Activated CD4-positive, alpha-beta T cell treated with anti-CD3 and anti-CD28 coated beads for 4 hours (primary cell): ENCODE data around the gene BBS12.
"Not testable (repeated sequence)": the region's sequence is repeated elsewhere in the genome, so short reads cannot be mapped to it uniquely, and the experiment has no call there.

Experiments
- DNase-seq, 2 donors: peaks; one replicate each; pipeline ENCODE4 v3.0.0-alpha.2; 2020

BBS12 gene

DNA sequence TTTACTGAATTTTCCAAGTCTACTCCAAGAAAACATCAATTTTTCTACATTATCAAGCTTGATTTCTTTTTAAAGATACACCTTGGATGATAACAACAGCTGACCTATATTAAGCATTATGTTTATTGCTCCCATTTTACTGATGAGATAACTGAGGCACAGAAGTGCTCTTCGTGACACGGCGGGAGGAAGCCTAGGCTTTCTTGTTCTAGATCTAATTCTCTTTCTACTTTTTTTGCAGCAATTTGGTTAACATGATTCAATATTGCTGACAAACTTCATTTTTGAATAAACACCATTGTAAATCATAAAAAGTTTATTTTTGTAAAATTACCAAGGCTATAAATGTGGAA is 33.8 kb downstream of the BBS12 start:
- DNase-seq, result no peak

DNA sequence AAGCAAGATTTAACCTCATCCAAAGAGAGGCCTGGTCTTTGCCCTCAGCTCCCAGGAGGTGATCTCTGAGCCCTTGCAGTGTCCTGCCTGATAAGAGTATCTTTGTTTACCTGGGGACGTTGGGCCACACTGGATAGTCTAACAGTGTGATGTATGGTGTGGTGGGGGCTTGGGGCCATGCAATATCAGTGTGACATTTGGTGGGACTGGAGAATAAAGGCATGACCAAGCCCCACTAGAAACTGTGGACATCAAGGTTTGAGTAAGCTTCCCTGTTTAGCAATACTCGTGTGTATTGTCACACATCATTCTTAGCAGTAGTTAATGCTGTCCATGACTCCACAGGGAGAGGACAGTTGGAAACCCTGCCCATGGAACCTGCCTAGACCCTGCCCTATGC is 34.4 kb downstream of the BBS12 start:
- DNase-seq, result no peak

DNA sequence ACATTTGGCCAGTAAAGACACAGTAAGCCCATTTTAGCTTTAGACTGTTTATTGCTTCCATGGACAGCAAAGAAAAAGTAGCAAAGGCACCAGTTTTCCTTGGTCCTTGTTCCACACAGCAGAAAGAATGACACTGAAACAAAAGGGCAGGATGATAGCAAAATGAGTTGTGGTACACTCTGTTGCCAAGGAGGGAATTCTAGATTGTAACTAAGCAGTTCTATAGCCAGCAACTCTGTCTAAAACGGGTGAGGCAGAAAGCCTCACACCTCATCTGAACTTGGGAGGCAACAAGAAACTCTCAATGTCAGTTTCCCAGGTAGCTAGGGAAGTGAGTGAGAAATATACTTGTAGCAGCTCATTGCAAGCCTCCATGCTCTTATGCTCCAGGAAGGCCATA is 39.2 kb downstream of the BBS12 start:
- DNase-seq, result no peak

DNA sequence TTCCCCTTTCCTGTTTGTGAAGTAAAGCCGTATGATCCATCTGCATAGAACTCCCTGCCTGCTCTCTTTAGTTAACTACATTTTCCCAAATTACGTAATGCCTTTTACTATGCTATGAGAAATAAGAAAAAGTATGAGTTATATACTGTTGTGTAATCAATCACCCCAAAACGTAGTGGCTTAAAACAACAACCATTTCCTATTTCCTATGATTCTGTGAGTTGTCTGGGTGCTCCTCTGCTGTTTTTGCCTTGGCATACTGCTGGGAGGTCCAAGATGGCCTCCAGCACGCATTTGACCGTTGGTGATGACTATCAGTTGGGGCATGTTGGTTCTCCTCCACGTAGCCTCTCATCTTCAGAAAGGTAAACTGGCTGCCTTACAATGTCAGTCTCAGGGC is 39.8 kb downstream of the BBS12 start:
- DNase-seq, result no peak

DNA sequence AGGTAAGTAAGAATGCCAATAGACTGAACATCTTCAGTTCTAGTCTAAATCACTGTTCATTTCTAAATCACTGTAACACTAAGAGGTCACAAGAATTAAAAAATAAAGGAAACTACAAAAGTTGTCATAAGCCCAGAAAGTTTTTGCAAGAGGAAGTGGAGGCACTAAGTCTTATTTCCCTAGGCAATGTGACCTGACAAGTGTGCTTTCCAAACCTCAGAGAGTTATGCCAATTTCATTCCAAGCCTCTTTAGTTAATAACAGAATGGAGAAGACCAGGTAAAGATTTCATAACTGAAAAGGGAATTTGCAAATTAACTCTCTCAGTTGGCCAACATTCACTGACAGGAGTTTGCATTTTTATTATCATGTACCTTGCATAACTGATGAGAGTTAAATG is 40.5 kb downstream of the BBS12 start:
- DNase-seq, result no peak

DNA sequence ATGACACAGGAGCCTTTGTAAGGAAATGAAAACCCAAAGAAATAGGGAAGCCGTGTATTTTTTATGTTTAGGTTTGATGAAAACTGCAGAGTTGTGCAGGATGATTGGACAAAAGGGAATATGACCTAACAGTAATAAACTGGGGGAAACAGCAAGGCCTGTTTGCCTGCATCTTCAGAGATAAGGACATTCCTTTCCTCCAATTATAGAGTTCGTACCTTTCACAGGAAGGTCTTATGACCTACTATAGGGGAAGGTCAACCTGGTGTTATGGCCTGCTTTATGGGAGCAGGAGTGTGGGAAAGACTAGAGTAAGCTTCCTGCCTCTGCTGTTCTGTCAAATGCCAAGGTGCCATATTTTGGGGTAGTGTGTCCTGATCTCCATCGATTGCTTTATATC is 42.5 kb downstream of the BBS12 start:
- DNase-seq, result no peak

DNA sequence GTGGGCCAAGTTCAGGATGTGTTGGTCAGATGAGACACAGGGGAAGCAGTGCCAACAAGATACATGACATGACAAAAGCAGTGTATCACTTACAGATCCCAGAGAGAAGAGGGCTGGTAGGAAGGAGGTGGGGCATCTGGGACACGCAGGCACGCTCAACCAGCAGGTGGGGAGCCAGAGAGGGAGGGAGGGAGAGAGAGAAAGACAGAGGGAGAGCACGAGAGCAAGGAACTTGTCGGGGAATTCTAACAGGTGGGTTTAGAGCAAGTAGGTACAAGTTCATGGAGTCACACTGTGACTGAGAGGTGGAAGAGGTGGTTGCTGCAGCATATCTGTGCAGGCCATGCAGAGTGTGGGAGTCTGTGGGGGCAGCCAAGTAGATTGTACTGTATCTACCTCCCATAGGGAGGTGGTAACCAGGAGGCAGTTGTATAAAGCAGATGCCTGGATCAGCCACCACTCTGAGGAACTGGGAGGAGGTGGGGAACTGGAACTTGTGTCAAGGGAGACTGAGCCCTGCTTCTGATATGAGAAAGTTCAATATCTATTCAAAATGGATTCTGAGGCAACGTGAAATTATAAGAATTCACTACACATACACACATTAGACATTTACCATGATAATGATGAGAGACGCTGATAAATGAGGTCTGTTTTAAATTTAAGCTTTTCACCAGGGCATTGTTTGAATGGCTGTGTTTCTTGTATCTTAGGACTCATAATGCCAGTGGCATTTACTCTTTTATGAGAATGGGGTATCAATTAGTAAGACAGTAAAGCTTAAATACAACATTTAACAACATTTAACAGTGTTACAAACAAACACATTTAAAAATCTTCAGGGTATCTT is 43.7 kb downstream of the BBS12 start:
- no peak for DNase-seq

DNA sequence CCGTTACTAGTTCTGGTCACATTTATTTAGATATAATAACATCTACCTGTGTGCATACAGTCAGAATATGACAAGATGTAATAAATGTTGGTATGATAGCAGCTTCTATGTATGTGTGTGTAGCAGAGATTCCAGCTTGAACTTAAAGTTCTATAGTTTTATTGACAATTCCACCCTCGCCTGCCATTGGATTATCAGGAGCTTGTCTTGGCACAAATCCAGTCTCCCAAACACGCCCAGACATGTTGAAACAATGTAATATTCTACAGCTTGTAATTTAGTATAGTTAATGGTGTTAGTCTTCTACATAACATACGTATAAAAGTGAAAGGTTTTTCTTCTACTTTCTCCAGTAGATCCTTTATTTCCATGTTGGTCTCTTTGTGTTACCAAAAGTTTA is 44.4 kb downstream of the BBS12 start:
- DNase-seq, result no peak

DNA sequence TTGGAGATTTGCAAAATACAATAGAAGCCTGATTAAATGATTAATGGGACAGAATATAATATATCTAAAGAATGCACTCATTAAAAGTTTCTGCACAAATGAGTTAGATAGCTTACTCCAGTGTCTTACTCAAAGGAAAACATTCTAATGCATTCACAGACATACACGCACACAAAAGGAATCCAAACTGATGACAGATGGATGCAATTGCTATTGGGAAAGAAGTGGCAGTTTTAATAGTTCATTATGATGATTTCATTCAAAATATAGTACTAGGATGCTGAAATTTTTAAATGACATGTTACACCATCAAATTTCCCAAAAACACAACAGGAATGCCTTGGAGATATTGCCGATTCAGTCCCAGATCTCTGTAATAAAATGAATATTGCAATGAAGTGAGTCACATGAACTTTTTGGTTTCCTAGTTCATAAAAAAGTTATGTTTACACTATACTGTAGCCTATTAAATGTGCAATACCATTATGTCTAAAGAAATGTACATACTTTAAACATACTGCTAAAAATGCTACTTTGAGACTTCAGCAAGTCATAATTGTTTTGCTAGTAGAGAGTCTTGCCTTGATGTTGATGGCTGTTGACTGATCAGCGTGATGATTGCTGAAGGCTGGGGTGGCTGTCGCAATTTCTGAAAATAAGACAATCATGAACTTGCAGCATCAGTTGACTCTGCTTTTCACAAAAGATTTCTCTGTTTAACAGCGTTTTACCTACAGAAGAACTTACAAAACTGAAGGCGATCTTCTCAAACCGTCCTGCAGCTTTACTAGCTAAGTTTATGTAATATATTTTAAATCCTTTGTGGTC is 45.6 kb downstream of the BBS12 start:
- no peak for DNase-seq

DNA sequence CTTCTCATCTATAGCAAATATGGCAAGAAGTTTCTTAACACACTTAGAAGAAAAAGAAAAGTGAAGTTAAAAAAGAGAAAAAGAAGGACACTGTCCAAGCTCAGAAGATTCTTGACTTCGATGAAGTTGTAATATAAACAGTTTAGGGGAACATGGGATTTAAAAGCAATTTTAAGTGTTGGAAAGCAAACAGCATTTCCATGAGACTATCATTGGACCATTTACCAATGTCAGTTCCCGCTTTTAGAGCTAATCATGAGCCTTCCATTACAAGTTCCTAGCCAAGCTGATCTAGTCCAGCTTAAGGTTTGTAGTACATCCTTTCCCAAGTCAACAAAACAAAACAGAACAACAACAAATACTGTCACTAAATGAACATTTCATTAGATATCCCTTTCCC is 49.0 kb downstream of the BBS12 start:
- no peak for DNase-seq

DNA sequence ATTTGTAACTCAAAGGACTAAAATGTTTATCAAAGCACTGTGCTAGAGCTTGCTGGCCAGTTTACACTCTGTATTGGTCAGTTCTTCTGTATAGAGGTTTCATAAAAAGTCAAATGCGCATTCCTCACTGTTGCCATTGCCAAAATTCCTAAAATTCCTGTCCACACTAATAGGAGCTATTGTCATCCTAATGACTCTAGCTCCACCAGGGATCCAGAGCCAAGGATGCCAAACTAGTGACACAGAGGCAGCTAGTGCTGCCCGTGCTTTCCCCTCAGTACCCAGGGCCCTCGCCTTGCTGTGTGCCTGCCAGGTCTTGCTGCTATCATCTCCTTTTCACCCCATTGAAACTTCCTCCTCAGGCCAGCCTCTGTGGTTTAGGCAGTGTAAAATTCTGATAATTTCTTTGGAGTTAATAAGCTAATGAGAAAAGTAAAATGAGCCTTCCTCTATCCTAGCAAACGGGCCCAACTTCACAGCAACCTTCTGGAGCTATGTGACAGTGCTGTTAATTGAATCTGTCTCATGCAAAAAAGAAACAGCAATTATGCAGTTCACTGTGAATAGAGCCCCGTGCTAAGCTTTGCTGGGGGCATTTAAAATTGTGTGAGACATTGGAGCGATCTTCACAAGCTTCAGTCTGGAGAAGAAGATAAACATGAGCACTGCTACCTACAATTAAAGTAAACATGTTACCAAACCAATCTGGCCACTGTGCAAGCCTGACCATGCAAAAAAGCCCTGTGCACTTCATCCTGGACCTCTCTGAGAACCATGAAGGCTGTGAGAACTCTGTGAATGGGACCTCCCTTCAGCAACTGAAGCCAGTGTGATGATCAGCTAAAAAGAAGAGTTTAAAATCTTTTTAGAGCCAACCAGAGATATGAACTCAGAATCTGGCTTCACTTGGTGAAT is 51.1 kb downstream of the BBS12 start:
- DNase-seq, result no peak

DNA sequence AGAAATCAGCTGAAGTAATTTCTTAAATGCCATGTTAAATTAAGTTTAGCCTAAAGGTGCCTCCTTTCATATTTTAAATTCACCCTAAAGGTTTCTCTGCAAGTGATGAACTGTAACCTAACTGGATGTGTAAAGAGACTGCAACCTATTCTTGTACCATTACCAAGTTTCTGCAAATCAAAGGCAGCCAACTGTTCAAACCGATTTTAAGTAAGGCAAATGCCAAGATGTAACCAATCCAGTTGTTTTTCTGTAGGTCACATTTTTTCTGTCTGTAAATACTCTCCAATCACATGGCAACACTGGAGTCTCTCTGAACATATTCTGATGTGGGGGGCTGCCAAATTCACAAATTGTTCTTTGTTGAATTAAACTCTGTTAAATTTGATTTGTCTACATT is 51.8 kb downstream of the BBS12 start:
- no peak for DNase-seq

DNA sequence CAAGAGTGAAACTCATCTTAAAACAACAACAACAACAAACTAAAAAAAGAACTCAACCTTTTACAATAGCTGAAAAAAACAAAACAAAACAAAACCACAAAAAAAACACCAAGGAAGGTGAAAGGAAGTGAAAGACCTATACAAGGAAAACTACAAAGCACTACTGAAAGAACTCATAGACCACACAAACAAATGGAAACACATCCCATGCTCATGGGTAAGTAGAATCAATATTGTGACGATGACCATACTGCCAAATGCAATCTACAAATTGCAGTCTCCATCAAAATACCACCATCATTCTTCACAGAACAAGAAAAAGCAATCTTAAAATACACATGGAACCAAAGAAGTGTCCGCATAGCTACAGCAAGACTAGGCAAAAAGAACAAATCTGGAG is 52.6 kb downstream of the BBS12 start:
- no peak for DNase-seq

DNA sequence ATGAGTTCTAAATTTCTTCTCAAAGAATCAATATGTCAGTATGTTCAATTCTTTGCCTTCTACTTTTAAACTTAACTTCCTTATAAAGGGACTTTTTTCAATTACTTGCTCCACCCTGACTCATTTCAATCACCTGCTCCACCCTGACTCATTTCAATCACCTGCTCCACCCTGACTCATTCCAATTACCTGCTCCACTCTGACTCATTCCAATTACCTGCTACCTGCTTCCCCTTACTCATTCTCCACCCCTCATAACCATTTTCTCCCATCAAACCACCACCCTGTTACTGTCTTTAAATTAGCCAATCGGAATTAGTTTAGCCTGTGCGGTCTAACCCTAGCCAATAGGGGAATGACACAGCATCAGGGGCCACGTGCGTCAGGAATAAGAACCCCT is 53.8 kb downstream of the BBS12 start:
- DNase-seq, result not testable (repeated sequence)

DNA sequence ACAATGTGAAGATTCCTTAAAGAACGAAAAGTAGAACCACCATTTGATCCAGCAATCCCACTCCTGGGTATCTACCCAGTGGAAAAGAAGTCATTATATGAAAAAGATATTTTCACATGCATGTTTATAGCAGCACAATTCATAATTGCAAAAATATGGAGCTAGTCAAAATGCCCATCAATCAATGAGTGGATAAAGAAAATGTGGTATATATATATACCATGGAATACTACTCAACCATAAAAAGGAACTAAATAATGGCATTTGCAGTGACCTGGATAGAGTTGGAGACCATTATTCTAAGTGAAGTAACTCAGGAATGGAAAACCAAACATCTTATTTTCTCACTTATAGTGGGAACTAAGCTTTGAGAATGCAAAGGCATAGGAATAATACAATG is 54.4 kb downstream of the BBS12 start:
- not testable (repeated sequence) for DNase-seq

DNA sequence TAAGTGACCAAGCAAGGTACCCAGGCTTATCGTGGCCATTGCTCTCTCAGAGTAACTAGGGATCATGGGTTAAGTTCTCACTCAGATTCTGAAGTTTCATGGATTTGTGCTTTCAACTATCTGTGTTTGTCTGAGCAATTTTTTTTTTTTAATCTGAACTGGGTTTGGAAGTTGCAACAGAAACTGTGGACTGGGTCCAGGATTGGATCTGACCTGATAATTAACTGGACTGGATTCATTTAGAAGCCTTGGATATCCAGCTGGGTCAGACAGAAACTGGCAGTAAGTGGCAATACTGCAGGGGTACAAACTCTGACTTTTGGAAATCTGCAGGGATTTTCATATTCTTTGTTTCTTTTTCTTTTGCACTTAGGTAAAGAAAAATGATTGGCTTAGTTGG is 55.4 kb downstream of the BBS12 start:
- no peak for DNase-seq

DNA sequence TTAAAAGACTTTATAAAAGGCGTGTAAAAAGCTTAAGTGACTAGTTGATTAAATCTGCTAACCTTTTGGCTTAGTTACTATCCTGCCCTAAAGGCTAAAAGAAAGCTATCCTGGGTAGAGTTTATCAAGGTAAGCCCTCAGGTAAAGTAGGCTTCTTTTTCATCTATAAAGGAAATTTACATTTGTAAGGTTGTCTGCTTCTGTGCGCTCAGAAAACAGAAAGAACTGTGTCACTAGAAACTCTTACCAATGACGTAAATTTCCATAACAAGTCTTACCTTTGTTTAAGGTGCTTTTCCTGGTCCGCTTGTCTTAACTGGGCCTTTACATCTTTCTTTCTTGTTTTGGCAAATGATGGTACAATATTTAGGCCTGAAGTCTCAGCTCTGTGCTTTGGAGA is 56.4 kb downstream of the BBS12 start:
- DNase-seq, result no peak

DNA sequence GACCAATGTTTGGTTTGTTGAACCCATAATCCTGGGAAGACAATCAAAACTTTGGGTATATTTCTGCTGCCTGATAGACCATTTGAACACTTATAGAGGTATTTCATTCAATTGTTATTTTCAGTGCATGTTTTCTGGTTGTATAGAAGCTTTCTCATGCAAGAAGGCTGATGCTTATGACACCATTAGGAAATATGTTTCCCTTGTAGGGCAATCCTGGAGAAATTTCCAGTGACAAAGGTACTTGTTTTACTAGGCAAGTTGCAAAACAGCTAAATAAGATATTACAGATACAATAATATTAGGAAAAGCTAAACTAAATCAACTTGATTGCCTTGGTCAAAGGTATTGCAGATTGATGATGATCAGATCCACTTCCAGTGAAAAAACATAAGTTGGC is 61.3 kb downstream of the BBS12 start:
- DNase-seq, result no peak
